WERI-Rb-1 (cell line): Measurements from ENCODE around the gene SLC39A2.

ENCODE experiments used
- DNase-seq: peaks from one replicate; pipeline ENCODE4 v3.0.0-alpha.2; 2020
- H3K27ac ChIP-seq: fragments of 250-450 bp; sonication (Bioruptor Pico); 2 replicates; pipeline ENCODE4 v1.5.1; 2020; ENCODE audit warnings: mild to moderate bottlenecking, moderate library complexity
- H3K27me3 ChIP-seq: fragments of 250-450 bp; sonication (Bioruptor Pico); 2 replicates; pipeline ENCODE4 v1.5.1; 2021; ENCODE audit warnings: mild to moderate bottlenecking, low read depth, moderate library complexity; ENCODE audit not compliant: insufficient read depth, severe bottlenecking
- H3K36me3 ChIP-seq: fragments of 250-450 bp; sonication (Bioruptor Pico); 2 replicates; pipeline ENCODE4 v1.5.1; 2020; ENCODE audit warnings: mild to moderate bottlenecking, moderate library complexity
- H3K4me3 ChIP-seq: 2 replicates; pipeline ENCODE4 v1.5.1; 2011; ENCODE audit warnings: low read depth, mild to moderate bottlenecking, control low read depth, low read length
- H3K9me3 ChIP-seq: fragments of 250-450 bp; sonication (Bioruptor Pico); 2 replicates; pipeline ENCODE4 v1.5.1; 2021; ENCODE audit warnings: mild to moderate bottlenecking, moderate library complexity; ENCODE audit not compliant: severe bottlenecking
- TF ChIP-seq, protein P1 (sequence below): IDR thresholded peaks from 2 replicates; pipeline ENCODE4 v1.5.1; 2011; ENCODE audit warnings: low read depth, mild to moderate bottlenecking, control low read depth, inconsistent platforms, low read length

Gene SLC39A2

DNA sequence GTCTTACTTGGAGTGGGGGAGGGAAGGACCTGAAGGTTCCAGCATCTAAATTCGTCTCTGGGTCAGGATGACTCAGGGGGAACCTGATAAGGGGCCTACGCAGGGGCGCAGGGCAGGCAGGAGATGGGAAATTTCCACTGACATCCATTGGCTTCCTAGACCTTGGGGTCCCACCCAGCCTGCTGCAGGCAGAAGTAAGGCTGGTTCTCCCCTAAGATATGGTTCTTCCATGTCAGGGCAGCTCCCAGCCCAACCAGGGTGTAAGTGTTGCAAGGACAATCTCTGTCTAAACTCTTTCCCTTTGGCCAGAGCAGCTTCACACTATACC lies 27.9 kb downstream of the SLC39A2 start:
- Histone ChIP-seq H3K27me3 (no peaks in the 10 kb centered on the region), H3K36me3 (no peaks in the 10 kb centered on the region), H3K4me3 (no peak overlapping the region), H3K9me3 (no peaks in the 10 kb centered on the region), H3K27ac (no peak overlapping the region)
- TF ChIP-seq, protein P1, sequence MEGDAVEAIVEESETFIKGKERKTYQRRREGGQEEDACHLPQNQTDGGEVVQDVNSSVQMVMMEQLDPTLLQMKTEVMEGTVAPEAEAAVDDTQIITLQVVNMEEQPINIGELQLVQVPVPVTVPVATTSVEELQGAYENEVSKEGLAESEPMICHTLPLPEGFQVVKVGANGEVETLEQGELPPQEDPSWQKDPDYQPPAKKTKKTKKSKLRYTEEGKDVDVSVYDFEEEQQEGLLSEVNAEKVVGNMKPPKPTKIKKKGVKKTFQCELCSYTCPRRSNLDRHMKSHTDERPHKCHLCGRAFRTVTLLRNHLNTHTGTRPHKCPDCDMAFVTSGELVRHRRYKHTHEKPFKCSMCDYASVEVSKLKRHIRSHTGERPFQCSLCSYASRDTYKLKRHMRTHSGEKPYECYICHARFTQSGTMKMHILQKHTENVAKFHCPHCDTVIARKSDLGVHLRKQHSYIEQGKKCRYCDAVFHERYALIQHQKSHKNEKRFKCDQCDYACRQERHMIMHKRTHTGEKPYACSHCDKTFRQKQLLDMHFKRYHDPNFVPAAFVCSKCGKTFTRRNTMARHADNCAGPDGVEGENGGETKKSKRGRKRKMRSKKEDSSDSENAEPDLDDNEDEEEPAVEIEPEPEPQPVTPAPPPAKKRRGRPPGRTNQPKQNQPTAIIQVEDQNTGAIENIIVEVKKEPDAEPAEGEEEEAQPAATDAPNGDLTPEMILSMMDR: no peak
- no peak for DNase-seq

DNA sequence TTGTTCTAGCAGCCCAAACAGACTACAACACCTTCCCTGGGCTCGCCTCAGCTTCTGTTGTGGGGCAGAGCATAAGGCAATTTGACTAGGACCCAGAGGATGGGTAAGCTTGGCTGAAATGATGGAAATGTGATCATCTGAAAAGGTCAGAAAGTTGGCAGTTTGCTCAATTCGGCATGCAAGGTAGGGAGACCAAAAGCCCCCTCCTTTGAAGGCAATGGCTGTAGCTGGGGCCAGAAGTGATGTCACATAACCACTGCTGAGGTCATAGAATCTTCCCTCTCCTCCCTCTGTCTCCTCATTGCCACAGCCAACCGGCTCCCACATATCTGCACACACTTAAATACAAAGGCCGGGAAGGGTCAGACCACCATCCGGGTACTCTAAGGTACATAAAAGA lies 30.8 kb downstream of the SLC39A2 start, which contains the start of gene TPPP2:
TSS of gene TPPP2 (plus strand) at position 301 of the 400 bp plus-strand sequence. CDS start 365 bp downstream, outside the sequence.
- DNase-seq: no peak
- Histone ChIP-seq H3K27me3 (no peaks in the 10 kb centered on the region), H3K27ac (no peak within 1 kb of the TSS), H3K4me3 (no peak within 1 kb of the TSS), H3K36me3 (no peaks in the 10 kb centered on the region), H3K9me3 (no peaks in the 10 kb centered on the region)
- TF ChIP-seq, protein P1: no peak

DNA sequence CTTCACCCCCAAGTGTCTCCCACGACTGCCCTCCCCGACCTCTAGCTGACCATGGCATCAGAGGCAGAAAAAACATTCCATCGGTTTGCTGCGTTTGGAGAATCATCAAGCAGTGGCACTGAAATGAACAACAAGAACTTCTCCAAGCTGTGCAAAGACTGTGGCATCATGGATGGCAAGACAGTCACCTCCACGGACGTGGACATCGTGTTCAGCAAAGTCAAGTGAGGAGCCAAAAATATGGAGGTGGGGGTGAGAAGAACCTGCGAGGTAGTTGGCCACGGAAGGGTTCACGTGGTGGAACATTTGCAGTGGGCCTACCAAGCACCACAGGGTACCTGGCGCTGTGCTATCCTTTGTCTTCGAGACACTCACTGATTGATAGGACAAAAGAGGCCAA lies 31.4 kb downstream of the SLC39A2 start:
- no peaks in the 10 kb centered on the region for H3K9me3 ChIP-seq
- TF ChIP-seq, protein P1: no peak
- H3K27ac ChIP-seq: no peak overlapping the region
- no peak for DNase-seq
- H3K27me3 ChIP-seq: no peaks in the 10 kb centered on the region
- no peaks in the 10 kb centered on the region for H3K36me3 ChIP-seq
- no peak overlapping the region for H3K4me3 ChIP-seq

DNA sequence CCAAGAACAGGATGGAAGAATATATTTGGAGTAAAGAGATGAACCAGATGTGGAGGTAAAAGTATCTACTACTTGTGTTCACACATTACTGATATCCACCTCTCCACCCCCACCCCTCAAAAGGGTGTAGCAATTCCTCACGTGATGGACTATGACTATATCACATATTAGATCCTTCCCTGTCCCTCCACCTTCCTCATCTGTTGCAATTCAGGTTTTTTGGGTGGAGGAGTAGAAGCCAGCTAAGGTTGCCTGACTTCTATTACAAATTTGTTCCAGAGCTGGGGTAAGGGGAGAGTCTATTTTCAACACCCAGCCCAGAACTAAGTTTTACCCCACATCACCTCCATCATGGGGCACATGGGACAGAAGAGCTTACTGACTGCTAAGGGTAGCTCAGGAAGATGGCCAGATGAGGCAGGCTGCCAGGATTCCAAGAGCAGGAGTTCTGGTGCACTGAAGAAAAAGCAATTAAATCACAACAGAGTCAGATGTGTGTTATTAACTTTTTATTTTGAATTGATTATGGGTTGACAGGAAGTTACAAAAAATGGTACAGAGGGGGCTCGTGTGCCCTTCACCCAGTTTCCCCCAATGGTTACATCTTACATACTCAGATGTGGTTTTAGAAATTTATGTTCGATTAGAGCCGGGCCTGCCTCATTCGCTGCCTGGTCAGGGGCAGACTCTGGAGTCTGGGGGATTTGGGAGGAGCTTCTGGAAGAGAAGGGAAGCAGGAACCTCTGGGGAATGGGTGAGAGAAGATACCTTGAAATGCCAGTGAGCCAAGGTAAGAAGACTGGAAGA lies 33.4 kb downstream of the SLC39A2 start:
- Histone ChIP-seq H3K9me3 (no peaks in the 10 kb centered on the region), H3K36me3 (no peaks in the 10 kb centered on the region), H3K27ac (no peak overlapping the region), H3K4me3 (no peak overlapping the region), H3K27me3 (no peaks in the 10 kb centered on the region)
- TF ChIP-seq, protein P1: no peak
- no peak for DNase-seq

DNA sequence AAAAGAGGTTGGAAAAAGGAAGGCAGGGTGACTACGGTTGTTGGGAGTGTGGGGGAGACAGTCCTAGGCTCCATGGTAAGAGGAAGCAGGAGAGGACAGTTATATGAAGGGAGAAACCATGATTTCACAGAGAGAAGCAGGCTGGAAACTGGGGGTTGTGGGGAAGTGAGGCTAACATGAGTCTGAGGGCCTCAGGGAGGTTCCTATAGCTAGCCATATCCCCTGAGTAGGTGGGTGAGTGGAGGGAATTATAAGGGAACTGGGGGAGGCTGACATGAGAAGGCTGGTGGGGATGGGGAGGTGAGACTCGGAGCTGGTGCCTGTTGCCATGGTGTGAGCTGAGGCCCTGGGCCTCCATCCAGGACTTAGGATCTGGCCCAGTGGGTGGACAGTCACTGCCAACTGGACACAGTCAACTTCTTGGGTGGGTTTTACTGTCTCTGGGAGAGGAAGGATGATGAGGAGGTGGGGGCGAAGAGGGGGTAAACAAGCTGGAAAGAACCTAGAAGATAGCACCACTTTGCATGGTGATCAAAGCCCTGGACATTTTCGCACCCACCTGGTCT lies 34.1 kb downstream of the SLC39A2 start:
- H3K27me3 ChIP-seq: no peaks in the 10 kb centered on the region
- no peak for DNase-seq
- no peak overlapping the region for H3K27ac ChIP-seq
- TF ChIP-seq, protein P1: no peak
- H3K36me3 ChIP-seq: no peaks in the 10 kb centered on the region
- H3K9me3 ChIP-seq: no peaks in the 10 kb centered on the region
- no peak overlapping the region for H3K4me3 ChIP-seq
